ENCODE measurements around the gene LDB2. TPM values are rescaled to one million over a fixed set of nuclear protein-coding genes. Genes with fewer than 3 reads are reported as not detected.
"Not testable (repeated sequence)": the region's sequence is repeated elsewhere in the genome, so short reads cannot be mapped to it uniquely, and the experiment has no call there.

The LDB2 gene
- total RNA-seq, 4 donors from 2014 or later: 33.7 to 191 (median 43.5) TPM

DNA sequence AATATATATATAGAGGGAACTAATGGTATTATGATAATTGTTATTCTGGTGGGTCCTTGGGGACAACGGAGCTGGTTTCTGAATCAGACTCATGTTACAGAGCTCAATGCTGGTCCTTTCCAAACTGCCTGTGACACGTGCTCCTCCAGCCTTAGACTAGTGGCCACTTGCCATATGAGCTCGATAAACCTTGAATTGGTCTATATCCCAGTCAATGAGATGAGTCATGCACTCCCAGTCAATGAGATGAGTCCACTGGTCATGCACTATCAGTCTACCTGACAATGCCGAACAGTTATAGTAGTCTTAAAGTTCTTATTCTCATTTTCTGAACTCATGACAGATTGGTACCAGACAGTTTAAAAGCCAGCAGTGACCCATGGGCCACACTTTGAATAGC, 325.2 kb downstream of the LDB2 start:
- ATAC-seq (ENCODE audit: low FRiP score) (peak; percentile 48), DNase-seq (ENCODE audit: low spot score) (no peak)
- TF ChIP-seq, protein P1, sequence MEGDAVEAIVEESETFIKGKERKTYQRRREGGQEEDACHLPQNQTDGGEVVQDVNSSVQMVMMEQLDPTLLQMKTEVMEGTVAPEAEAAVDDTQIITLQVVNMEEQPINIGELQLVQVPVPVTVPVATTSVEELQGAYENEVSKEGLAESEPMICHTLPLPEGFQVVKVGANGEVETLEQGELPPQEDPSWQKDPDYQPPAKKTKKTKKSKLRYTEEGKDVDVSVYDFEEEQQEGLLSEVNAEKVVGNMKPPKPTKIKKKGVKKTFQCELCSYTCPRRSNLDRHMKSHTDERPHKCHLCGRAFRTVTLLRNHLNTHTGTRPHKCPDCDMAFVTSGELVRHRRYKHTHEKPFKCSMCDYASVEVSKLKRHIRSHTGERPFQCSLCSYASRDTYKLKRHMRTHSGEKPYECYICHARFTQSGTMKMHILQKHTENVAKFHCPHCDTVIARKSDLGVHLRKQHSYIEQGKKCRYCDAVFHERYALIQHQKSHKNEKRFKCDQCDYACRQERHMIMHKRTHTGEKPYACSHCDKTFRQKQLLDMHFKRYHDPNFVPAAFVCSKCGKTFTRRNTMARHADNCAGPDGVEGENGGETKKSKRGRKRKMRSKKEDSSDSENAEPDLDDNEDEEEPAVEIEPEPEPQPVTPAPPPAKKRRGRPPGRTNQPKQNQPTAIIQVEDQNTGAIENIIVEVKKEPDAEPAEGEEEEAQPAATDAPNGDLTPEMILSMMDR (IDR thresholded peaks at IDR 0.05): no peak

DNA sequence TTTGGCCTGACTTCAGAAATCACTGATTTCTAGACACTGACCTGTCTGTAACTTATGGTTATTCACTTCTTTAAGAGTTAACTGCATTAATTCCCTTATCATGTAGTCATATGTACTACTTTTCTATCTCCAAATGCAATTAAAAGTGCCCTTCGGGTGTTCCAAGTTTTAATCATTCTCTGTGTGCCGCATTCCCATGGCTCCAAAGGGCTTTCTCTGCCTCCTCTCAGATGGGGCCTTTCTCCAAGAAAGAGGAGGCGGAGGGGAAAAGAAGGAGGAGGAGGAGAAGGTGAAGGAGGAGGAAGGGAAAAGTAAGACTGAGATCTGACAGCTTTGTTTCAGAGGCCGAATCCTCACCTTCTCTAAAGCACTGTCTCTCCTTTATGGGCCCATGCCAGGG, 325.8 kb downstream of the LDB2 start:
- ATAC-seq (ENCODE audit: low FRiP score): no peak
- no peak for DNase-seq (ENCODE audit: low spot score)
- TF ChIP-seq, protein P1 (IDR thresholded peaks at IDR 0.05): no peak

DNA sequence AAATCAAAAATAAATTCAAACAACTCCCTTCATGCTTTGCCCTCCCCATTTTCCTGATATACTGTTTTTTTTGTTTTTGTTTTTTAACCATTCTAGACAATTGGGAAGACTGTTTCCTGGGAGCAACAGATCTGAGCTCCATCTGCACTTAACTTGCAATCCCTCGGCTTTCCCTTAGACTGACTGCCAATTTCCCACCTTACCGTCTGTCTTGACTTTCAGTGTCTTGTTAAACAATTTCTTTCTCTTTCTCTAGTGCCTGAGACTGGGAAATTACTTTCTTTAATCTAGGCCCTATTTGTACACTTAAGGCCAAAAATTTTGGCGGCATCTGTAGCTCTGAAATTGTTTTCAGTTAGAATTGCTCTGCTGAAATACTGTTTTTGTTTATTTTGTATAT, 326.3 kb downstream of the LDB2 start:
- TF ChIP-seq, protein P1 (IDR thresholded peaks at IDR 0.05): no peak
- ATAC-seq (ENCODE audit: low FRiP score): no peak
- no peak for DNase-seq (ENCODE audit: low spot score)

DNA sequence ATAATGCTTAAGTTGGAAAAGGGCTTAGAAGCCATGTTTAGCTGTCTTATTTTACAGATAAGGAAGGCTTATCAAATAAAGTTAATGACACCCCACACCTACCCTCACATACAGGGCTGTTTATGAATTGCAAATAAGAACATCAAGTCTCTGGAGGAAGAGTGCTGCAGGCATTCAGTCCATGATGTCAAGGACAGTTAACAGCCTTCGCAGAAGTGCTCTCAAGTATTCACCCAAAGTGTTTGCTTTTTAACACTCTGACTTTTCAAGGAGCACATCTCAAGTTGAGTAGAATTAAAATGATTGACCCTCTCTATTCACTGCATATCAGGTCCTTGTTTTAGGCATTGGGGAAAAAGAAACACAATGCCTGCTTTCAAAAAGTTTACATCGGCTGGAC, 328.7 kb downstream of the LDB2 start:
- no peak for ATAC-seq (ENCODE audit: low FRiP score)
- TF ChIP-seq, protein P1 (IDR thresholded peaks at IDR 0.05): no peak
- DNase-seq (ENCODE audit: low spot score): no peak

DNA sequence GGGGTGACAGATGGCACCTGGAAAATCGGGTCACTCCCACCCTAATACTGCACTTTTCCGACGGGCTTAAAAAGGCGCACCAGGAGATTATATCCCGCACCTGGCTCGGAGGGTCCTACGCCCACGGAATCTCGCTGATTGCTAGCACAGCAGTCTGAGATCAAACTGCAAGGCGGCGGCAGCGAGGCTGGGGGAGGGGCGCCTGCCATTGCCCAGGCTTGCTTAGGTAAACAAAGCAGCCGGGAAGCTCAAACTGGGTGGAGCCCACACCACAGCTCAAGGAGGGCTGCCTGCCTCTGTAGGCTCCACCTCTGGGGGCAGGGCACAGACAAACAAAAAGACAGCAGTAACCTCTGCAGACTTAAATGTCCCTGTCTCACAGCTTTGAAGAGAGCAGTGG, 341.1 kb downstream of the LDB2 start:
- not testable (repeated sequence) for ATAC-seq (ENCODE audit: low FRiP score)

DNA sequence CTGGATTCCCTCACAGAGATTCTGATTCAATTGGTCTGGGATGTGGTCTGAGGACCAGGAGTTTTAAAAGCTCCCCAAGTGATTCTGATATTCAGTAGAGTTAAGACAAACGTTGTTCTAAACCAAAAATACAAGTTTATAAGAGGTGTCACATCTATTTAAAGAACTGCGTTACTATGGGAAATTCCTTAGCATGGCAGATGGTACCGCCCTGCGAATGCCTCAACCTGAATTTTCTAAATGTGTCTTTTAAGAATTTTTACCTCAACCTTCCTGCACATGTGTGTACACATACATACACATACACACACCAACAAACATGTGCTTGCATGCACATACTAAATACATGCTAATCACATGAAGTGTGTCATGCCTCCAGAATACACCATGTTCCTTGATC, 343.3 kb downstream of the LDB2 start:
- DNase-seq (ENCODE audit: low spot score) (no peak), ATAC-seq (ENCODE audit: low FRiP score) (no peak)
- TF ChIP-seq, protein P1 (IDR thresholded peaks at IDR 0.05): no peak

More for the DNA sequence above, 341.1 kb downstream of the LDB2 start:
- DNase-seq (ENCODE audit: low spot score): not testable (repeated sequence)

DNA sequence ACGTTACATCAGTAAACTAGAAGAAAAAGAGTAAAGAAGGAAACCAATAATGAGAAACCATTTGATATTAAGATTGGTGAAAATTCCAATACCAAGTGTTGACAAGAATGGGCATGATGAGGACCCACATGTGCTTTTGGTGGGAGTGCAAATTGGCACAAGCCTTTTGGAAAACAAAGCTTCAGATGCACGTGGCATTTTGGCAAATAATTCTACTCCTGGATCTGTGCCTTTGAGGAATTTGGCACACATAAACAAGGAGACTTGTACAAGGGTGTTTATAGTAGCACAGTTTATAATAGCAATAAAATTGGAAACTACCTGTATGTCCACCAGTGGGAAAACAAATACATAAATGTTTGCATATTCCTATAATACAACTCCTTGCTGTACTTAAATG, 347.9 kb downstream of the LDB2 start:
- ATAC-seq (ENCODE audit: low FRiP score): no peak
- no peak for DNase-seq (ENCODE audit: low spot score)
- TF ChIP-seq, protein P1 (IDR thresholded peaks at IDR 0.05): no peak

DNA sequence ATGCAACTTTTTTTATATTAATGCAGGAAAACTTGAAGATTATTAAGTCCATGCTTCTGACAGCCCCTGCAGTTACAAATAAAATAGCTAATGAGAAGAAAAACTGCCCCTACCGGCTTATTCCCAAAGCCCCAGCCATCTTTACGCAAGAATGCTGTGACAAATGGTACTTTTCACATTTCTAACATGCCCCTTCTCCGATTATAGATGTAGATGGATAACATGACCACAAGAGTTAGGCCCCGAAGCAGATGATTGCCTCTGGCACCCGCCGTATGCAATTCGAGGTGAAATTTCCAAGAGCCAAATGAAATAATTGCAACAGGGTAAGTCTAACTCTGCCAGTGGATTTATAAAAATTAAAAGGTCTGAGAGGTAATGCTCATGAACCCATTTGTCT, 352.8 kb downstream of the LDB2 start:
- ATAC-seq (ENCODE audit: low FRiP score) (no peak), DNase-seq (ENCODE audit: low spot score) (no peak)
- TF ChIP-seq, protein P1 (IDR thresholded peaks at IDR 0.05): no peak
